NCI-H2081 (cell line): ENCODE data around the gene ZNF700.
"Not testable (repeated sequence)": the region's sequence is repeated elsewhere in the genome, so short reads cannot be mapped to it uniquely, and the experiment has no call there.

Source experiments
- DNase-seq, 2 experiments: peaks; one replicate each; lab custom pipeline; 2025; lab: John Stamatoyannopoulos, UW

ZNF700 gene

GRCh38 chr19:11941361-11941887 is 16.5 kb downstream of the ZNF700 start:
- not testable (repeated sequence) for DNase-seq

GRCh38 chr19:11942008-11942842 is 17.3 kb downstream of the ZNF700 start:
- DNase-seq = no peak

GRCh38 chr19:11942843-11943108 is 17.9 kb downstream of the ZNF700 start:
- DNase-seq = no peak

- DNase-seq = no peak
Measured at GRCh38 chr19:11944656-11945055, 19.7 kb downstream of the ZNF700 start.

- DNase-seq = no peak
Measured at GRCh38 chr19:11948646-11949045, 23.7 kb downstream of the ZNF700 start.

GRCh38 chr19:11949201-11949600 is 24.3 kb downstream of the ZNF700 start:
- no peak for DNase-seq

- not testable (repeated sequence) for DNase-seq
Measured at GRCh38 chr19:11949614-11950080, 24.7 kb downstream of the ZNF700 start.

- no peak for DNase-seq
Measured at GRCh38 chr19:11950312-11950711, 25.4 kb downstream of the ZNF700 start.

GRCh38 chr19:11963566-11964355 is 38.9 kb downstream of the ZNF700 start:
- peak; percentile 49 to 54 for DNase-seq

- no peak for DNase-seq
Measured at GRCh38 chr19:11964496-11964857, 39.6 kb downstream of the ZNF700 start.

GRCh38 chr19:11964858-11965645 is 40.1 kb downstream of the ZNF700 start, which contains the start of gene ZNF763:
ZNF763 (plus strand) TSS chr19:11965040; CDS start chr19:11965209, 169 bp downstream.
- DNase-seq = no peak

- no peak for DNase-seq
Measured at GRCh38 chr19:11970174-11970573, 45.3 kb downstream of the ZNF700 start.

- no peak for DNase-seq
Measured at GRCh38 chr19:11971041-11971440, 46.1 kb downstream of the ZNF700 start.

GRCh38 chr19:11973019-11973810 is 48.3 kb downstream of the ZNF700 start:
- DNase-seq = no peak

GRCh38 chr19:11978492-11979100 is 53.7 kb downstream of the ZNF700 start:
- DNase-seq = no peak

GRCh38 chr19:11979527-11979926 is 54.6 kb downstream of the ZNF700 start:
- no peak for DNase-seq

- no peak for DNase-seq
Measured at GRCh38 chr19:11982526-11982925, 57.6 kb downstream of the ZNF700 start.

- no peak for DNase-seq
Measured at GRCh38 chr19:11984986-11985385, 60.1 kb downstream of the ZNF700 start.

- DNase-seq = no peak
Measured at GRCh38 chr19:11986754-11987153, 61.8 kb downstream of the ZNF700 start.

GRCh38 chr19:11987405-11988281 is 62.7 kb downstream of the ZNF700 start:
- DNase-seq = peak; percentile 91 to 93
